HG03066 (cell line): ENCODE data around the gene DHRS3.
"Not testable (repeated sequence)": the region's sequence is repeated elsewhere in the genome, so short reads cannot be mapped to it uniquely, and the experiment has no call there.

Experiments
- ATAC-seq: cut with Tn5 transposase; IDR thresholded peaks from one replicate; pipeline ENCODE4 v1.9.1; 2021; ENCODE audit warnings: low read depth; ENCODE audit not compliant: unreplicated experiment

The DHRS3 gene, protein sequence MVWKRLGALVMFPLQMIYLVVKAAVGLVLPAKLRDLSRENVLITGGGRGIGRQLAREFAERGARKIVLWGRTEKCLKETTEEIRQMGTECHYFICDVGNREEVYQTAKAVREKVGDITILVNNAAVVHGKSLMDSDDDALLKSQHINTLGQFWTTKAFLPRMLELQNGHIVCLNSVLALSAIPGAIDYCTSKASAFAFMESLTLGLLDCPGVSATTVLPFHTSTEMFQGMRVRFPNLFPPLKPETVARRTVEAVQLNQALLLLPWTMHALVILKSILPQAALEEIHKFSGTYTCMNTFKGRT

DNA sequence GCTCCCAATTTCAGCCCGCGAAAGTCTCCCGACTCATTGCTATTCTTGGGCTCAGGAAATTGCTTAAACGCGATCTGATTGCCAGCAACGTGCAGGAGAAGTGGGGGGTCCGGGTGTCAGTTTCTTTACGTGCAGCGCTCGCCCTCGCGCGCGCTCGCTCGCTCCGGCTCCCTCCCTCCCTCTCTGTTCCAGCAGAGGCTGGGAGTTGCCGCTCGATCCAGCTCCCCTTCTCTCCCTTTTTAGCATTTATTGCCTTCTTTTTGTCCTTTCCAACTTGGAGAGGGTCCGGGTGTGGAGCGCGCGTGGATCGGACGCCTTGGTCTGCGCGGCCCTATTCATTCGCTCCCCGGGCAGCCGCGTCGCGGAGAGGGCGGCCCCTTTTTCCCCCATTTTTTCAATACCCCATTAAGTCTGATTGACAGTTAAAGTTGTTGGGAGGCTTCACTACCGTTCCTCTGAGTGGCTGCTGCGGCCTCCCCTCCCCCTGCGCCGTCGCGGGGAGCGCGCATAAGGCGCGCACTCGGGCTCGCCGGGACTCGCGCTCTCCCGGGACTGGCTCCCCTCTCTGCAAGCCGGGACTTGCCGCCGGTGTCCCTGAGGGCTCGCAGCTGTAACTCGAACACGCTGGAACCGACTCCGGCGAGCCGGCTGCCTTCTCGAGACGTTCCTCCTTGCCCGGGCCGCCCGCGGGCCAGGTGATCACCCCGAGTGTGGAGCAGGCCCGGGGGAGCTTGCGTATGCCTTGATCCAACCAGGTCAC lies at the start of gene DHRS3:
Gene DHRS3, minus strand, starts transcription at position 310 of the 760 bp plus-strand sequence. CDS start 862 bp downstream, outside the sequence.
- no peak for ATAC-seq

DNA sequence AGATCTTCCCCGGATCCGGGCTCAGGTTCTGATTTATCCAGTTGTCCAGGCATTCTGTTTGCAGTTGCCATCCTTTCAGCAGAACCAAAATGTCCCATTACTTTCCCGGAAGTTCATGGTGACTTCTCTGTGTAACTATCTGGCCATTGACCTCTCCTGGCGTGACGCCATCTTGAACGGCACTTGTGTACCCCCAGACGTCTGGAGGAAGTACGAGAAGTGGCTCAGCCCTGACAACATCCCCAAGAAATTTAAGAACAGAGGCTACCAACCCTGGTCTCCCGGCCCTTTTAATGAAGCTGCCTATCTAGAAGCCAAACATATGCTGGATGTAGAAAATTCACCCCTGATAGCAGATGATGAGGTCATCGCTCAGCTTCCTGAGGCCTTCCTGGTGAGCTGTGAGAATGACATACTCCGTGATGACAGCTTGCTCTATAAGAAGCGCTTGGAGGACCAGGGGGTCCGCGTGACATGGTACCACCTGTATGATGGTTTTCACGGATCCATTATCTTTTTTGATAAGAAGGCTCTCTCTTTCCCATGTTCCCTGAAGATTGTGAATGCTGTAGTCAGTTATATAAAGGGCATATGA lies 48.2 kb upstream of the DHRS3 start:
- ATAC-seq, result no peak

DNA sequence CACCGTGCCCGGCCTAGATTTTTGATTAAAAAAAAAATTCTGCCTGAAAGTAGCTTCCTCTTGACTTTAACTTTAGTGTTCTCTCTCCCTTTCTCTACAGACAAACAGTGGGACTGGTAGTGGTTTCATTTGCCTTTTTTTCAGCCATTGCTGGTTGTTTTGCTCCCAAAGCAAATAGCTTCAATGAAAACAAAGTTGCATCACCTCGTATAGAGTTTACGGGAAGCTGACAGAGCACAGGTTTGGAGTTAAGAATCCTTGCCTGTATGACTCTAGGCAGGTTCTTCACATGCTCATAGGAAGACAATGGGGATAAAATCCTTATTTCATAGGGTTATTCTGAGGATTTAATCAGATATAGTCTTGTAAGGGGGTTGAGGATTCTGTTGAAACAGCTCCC lies 47.5 kb upstream of the DHRS3 start:
- ATAC-seq, result no peak

DNA sequence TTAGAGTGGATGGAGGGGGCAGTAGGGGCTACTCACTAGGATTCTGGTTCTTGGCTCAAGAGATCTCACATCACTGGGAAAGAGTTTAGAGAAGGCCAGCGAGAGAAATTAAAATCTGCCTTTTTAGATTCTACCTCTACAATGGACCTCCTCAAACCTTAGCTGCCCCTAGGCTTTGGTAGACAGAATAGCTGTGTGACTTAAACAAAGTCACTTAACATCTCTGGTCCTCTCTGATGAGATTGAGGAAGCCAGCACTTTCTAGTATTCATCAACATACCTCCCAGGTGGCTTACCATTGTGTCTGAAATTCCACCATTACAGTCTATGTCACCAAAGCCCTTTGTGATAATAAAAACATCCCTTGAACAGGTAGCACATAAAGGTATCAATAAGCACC lies 44.5 kb upstream of the DHRS3 start:
- ATAC-seq, result no peak

DNA sequence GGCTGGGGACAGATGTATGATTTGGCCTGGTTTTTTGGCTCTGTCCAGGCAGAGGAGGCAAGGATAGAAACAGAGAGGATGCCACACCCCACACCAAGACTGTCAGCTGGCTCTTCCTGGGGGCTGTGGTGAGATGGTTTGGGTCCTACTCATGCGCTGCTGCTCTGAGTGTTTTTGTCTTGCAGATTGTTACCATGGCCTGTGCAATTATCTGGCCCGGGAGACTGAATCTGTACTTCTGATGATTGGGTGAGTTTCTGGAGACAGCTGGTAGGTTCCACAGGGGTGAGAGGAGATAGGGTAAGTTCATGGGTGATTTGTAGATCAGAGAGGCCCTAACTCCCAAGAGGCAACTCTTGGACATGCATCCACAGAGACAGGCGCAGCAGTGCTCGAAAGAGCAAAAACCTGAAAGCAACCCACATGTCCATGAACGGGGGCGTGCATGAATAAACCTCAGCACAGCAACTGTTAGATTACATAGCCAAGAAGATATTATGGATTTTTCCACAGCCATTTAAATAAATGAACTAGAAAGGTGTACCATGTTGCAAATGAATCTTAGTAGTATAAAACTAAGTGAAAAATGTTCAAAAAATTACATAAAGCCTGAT lies 43.7 kb upstream of the DHRS3 start:
- ATAC-seq, result no peak

DNA sequence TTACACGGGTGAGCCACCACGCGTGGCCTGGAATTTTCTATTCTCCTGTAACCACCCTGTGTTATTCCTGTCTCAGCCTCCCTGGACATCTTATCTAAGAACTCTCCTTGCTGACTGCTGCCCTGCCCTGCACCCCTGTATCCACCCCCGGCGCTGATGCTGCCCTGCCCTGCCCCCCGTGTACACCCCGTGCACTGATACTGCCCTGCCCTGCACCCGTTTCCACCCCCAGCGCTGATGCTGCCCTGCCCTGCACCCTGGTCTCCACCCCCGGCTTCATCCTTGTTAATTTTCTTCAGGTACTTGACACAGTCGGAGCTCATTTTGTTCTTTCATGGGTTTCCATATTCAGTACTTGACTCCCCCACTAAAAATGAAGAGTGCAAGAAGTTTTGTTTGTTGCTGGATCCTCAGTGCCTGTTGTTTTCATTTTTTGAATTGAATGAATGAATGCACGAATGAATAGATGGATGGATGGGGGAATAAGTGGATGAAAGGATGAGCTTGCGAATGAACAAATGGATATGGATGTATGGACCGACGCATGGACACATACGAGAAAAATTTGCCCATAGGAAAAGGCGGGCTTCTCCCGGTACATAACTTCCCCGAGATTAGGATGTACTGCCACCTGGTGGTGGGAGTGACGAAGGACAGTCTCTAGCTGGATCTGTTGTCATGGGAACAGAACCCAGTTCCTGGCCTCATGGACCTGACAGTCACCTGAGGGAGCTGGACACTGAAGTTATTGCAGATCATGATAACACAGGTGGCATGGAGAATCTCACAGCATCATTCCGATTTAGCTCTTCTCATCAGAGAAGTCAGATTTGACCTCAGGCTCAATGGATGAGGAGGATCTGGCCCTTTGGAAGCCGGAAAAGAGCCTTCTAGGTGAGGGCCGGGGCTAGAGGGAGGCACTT lies 40.8 kb upstream of the DHRS3 start:
- no peak for ATAC-seq

DNA sequence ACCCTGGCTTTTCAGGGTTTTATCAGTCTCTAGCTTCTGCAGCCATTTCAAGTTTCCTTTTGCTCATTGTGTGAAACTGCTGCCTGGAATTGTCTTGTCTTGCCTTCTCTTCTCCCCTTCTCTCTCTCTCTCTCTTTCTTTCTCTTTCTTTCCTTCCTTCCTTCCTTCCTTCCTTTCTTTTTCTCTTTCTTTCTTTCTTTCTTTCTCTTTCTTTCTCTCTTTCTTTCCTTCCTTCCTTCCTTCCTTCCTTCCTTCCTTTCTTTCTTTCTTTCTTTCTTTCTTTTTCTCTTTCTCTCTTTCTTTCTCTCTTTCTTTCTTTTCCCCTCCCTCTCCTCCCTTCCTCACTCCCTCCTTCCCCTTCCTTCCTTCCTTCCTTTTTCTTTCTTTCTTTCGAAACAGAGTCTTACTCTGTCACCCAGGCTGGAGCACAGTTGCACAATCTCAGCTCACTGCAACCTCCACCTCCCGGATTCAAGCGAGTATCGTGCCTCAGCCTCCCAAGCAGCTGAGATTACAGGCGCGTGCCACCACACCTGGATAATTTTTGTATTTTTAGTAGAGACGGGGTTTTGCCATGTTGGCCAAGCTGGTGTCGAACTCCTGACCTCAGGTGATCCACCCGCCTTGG lies 40.0 kb upstream of the DHRS3 start:
- ATAC-seq, result not testable (repeated sequence)

DNA sequence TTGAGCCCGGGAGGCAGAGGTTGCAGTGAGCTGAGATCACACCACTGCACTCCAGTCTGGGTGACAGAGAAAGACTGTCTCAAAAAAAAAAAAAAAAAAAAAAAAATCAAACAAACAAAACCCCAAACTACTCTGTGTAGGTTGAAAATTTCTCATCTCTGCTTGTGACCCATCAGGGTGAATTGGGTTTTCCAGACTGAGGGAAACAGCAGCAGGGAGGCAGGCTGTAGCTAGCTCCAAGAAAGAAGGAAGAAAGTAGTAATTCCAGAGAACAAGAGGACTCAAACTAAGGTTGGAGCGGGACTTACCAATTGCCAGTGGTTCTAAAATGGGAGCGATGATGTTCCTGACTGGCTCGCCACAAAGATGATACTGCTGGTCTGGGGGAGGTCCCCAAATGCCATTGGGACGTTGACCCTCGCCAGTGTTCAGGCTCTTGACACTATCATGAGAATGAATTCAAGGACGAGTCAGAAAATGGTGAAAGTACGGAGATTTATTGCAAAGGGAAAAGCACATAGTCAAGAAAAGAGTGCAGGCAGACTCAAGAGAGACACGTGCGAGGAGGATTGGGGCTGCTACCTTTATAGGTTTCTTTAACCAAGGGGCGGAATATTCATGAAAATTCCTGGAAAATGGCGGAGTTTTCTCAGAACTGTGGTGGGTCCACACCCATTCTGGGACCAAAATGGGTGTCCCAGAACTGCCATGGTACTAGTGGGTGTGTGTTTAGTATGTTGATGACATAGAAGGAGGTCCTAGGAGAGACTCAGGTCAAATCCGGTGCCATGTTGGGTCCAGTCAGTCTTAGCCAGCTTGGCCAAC lies 39.3 kb upstream of the DHRS3 start:
- no peak for ATAC-seq

DNA sequence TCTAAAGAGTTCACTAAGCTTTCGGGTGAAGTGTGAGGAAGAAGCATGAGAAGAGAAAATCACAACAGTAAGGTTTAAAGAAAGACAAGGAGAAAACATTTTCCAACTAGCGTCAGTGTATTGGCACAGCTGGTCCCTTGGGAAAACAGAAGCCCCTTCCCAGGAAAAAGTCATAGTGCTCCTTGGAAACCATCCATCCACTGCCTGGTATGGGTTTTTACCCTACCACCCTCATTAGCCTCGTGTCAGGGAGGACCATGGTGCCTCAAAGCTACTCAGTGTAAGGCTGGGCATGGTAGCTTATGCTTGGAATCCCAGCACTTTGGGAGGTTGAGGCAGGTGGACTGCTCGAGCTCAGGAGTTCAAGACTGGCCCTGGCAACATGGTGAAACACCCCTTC lies 38.6 kb upstream of the DHRS3 start:
- no peak for ATAC-seq

DNA sequence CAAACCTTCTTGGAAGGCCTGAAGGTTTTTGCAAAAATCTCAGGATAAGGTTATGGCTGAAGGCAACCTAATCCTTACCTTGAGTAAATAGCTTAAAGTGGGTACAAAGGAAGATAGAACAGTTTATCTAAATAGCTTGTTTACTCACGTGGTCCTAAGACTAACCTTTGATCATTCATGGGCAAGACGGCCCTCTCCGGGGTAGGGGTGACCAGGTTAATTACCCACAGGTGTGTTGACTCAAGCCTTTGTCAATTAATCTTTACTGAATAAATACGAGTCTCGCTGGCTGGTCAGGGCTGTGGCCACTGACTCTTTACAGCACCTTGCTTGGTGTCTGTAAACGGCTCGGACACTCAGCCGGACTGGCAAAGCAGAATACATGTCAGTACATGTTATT lies 36.6 kb upstream of the DHRS3 start:
- no peak for ATAC-seq

DNA sequence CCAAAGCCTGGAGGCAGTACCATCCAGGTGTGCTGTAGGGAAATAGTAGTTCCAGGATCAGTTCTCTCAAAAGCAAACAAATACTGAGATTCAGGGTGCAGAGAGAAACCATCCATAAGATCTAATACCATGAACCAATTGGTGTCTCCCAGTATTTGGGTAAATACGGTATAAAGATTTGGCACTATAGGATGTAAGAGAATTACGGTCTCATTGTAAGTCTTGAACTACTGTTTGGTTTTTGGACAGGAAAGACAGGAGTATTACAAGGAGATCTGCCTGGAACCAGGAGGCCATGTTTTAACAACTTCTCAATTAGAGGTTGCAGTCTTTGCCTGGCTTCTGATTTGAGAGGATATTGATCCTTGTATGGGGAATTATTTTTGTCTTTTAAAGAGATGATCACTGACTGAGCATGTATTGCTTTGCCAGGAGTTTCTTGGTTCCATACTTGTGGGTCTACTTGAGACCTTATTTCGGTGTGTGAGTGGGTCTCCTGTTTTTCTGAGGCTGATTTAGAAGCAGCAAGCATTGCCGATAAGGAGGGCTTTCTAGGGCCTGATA lies 36.1 kb upstream of the DHRS3 start:
- no peak for ATAC-seq

DNA sequence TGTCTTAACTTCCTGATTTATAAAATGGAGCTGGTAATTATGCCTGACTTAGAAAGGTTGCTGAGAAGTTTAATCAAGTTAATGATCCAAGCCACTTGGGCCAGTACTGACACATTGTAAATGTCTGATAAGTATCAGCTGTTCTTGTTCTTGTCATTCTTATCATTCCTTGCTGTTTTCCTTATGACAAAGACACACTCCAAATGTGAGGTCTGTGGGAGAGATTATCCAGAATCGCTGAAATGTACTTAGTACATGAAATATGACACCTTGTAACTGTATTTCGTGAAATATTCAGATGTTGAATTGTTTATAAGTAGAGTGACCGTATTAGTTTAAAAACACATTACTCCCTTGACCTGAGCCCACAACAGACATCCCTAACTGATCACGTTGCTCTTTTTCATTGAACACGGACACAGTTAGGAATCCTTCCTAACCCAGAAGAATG lies 32.0 kb upstream of the DHRS3 start:
- ATAC-seq, result no peak

DNA sequence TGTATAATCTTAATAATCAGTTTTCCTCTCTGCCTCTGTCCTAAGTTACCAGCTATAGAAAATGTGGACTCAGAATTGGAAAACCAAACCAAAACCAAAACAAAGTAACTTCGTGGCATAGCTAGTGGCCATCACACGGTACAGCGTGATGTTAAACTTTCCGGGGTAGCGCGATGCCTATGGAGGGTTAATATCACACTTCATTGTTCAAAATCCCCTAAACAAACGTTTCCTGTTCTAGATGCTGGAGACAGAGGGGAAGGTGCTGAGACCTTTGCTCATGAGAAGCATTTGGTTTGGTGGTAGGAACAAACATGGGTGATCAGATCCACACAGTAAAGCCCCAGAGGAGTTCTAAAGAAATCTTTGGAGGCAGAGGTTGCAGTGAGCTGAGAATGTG lies 30.7 kb upstream of the DHRS3 start:
- ATAC-seq, result no peak

DNA sequence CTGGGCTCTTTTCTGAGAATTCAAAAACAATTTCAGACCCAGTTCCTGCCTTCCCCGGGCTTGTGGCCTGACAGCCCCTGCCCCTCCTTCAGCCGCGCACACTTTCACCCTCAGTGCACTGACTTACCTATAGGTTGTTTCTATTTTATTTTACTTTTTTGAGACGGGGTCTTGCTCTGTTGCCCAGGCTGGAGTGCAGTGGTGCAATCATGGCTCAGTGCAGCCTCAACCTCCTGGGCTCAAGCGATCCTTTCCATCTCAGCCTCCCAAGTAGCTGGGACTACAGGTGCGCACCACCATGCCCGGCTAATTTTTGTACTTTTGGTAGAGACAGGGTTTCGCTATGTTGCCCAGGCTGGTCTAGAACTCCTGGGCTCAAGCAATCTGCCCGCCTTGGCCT lies 27.4 kb upstream of the DHRS3 start:
- ATAC-seq, result not testable (repeated sequence)

DNA sequence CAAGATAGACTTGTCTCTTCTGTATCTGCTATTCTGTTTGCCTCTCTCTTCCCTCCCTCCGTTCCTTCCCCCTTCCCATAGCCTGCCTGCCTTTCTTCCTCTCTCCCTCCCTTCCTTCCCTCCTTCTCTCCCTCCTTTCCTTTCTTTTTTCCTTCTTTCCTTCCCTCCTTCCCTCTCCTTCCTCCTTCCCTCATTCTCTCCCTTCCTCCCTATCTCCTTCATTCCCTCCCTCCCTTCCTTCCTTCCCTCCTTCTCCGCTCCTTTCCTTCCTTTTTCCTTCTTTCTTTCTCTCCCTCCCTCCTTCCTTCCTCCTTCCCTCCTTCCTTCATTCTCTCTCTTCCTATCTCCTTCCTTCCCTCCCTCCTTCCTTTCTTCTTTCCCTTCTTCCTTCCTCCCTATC lies 26.8 kb upstream of the DHRS3 start:
- no peak for ATAC-seq

DNA sequence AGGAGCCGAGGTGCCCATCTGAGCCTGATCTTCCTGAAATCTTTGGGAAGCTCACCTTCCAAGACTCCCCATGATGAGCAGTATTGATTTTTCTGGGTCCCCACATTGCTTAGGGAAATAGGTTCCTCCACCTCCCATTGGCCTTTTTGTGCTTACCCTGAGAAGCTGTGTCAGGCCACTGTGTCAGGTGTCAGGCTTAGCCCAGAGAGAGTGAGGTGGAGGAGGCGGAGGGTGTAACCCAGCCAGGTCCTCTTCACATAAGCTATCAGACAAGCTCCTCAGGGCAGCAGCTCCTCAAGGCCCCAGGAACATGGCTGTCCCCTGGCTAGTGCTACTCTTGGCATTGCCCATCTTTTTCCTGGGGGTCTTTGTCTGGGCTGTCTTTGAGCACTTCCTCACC lies 26.2 kb upstream of the DHRS3 start:
- no peak for ATAC-seq

DNA sequence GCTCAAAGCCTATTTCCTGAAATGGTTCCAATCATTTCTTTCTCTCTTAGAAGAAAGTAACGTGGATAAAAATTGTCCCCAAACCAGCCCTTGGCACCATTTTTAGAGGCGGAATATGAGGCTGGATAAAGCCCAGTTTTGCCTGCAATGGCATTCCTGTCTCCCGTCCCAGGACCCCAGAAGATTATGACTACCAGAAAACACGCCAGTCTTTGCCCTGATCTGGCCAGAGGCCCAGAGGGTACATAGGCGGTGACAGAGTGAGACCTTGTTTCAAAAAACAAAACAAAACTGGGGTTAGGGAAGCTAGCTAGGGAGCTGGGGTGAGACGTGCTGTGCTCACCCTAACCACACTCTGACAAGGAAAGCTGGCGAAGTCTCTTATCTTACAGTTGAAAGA lies 25.8 kb upstream of the DHRS3 start, which contains the start of gene AADACL4:
Gene AADACL4, plus strand, starts transcription at position 301 of the 400 bp plus-strand sequence. CDS start 462 bp downstream, outside the sequence.
- ATAC-seq, result no peak

DNA sequence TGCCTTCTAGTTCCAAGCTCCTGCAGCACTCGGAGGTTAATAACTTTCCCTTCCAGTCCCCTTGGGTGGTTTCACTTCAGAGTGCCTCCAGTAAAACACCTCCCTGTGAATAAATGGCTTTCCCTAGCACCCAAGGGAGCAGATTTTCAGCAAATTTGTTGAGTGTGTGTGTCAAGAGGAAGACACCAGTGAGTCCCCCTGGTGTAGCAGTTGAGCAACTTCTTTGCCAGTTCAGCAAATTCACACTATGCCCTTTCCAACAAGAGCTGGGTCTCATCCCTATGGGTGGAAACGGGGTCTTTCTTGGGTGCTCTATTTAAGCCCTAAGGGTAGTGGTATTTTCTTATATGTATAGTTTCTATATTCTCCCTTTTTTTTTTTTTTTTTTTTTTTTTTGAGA lies 25.1 kb upstream of the DHRS3 start:
- ATAC-seq, result no peak

DNA sequence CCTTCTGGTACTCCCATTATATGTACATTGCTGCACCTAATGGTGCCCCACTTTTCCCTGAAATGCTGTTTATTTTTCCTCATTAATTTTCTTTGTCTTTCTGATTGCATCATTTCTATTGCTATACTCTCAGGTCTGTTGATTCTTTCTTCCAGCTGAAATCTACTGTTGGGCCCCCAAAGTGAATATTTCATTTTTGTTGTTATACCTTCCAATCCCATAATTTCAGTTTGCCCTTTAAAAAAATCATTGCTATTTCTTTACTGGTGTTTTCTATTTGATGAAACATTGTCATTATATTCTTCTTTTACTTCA lies 22.9 kb upstream of the DHRS3 start:
- ATAC-seq, result no peak
